Urinary bladder (tissue), 4 donors: ENCODE data around the gene PRAMEF1. TPM values are rescaled to one million over a fixed set of nuclear protein-coding genes. Genes with fewer than 3 reads are reported as not detected.
"Not testable (repeated sequence)": the region's sequence is repeated elsewhere in the genome, so short reads cannot be mapped to it uniquely, and the experiment has no call there.

Experiments
- DNase-seq: peaks from one replicate; pipeline ENCODE4 v3.0.0-alpha.2; 2015; ENCODE audit errors: extremely low spot score
- H3K27ac ChIP-seq: one replicate; pipeline ENCODE4 v1.5.1; 2013; ENCODE audit warnings: low read depth, mild to moderate bottlenecking, moderate library complexity
- H3K36me3 ChIP-seq: one replicate; pipeline ENCODE4 v1.6.1; 2013; ENCODE audit warnings: mild to moderate bottlenecking, moderate library complexity; ENCODE audit not compliant: insufficient read depth
- H3K4me1 ChIP-seq: one replicate; pipeline ENCODE4 v1.6.1; 2013; ENCODE audit warnings: mild to moderate bottlenecking, moderate library complexity; ENCODE audit not compliant: insufficient read depth
- H3K4me3 ChIP-seq: one replicate; pipeline ENCODE4 v1.5.1; 2013; ENCODE audit warnings: low read depth, low read length
- WGBS: extraction: QIAGEN DNeasy Blood & Tissue Kit; methylation state at CpG from one replicate; pipeline ENCODE4 v1.1.7; 2013; 5-methylcytosine and 5-hydroxymethylcytosine counted together
- polyA plus RNA-seq: library from polyadenylated mRNA; stranded (reverse); fragments of 200-250 nt; gene quantifications from one replicate; pipeline ENCODE4 v1.2.3, GENCODE V29; 2013
- total RNA-seq: library from RNA; depleted of rRNA; stranded (reverse); fragments of >200 nt; gene quantifications from one replicate; pipeline ENCODE4 v1.2.3, GENCODE V29; 2014
- donor health status: healthy with polysubstance abuse.
- donor health status: healthy.

The PRAMEF1 gene, protein sequence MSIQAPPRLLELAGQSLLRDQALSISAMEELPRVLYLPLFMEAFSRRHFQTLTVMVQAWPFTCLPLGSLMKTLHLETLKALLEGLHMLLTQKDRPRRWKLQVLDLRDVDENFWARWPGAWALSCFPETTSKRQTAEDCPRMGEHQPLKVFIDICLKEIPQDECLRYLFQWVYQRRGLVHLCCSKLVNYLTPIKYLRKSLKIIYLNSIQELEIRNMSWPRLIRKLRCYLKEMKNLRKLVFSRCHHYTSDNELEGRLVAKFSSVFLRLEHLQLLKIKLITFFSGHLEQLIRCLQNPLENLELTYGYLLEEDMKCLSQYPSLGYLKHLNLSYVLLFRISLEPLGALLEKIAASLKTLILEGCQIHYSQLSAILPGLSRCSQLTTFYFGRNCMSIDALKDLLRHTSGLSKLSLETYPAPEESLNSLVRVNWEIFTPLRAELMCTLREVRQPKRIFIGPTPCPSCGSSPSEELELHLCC
- not detected for total RNA-seq
- polyA plus RNA-seq = not detected

DNA sequence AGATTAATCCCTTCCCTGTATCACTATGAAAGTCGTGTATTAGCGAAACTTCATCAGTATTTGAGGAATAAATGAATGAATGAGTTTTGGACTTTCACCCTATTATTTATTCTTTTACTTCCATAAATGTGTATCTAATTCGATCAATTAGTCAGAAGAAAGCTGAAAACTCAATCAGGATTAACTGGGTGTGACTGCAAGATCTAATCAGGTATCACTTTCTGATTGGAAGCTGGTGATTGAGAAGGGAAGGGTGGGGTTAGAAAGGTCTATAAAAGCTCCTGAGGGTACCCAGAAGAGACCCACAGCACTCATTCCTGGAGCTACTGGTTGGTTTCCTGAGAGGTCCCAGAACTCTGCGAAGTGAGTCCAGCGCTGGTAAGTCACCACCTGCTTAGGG, at the start of gene PRAMEF1:
Gene PRAMEF1, plus strand, starts transcription at position 301 of the 400 bp plus-strand sequence. CDS start 1,831 bp downstream, outside the sequence.
- 68% methylated on average over 5 of the region's 5 CpGs for WGBS
- H3K27ac ChIP-seq, H3K4me3 ChIP-seq, H3K4me1 ChIP-seq, H3K36me3 ChIP-seq, DNase-seq: not testable (repeated sequence)

DNA sequence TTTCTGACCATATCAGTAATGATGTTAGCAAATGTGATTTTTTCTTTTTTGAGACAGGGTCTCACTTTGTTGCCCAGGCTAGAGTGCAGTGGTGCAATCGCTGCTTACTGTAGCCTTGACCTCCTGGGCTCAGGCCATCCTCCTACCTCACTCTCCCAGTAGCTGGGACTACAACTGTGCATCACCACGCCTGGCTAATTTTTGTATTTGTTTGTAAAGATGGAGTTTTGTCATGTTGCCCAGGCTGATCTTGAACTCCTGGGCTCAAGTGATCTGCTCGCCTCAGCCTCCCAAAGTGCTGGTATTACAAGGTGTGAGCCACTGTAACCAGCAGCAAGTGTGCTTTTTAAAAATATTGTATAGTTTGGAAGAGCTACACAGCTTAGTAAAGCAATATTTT, 49.3 kb upstream of the PRAMEF1 start:
- no peak overlapping the region for H3K27ac ChIP-seq
- 81% methylated on average over 3 of the region's 3 CpGs for WGBS
- no peaks in the 10 kb centered on the region for H3K36me3 ChIP-seq
- H3K4me3 ChIP-seq = no peak overlapping the region
- no peaks in the 10 kb centered on the region for H3K4me1 ChIP-seq
- no peak for DNase-seq

DNA sequence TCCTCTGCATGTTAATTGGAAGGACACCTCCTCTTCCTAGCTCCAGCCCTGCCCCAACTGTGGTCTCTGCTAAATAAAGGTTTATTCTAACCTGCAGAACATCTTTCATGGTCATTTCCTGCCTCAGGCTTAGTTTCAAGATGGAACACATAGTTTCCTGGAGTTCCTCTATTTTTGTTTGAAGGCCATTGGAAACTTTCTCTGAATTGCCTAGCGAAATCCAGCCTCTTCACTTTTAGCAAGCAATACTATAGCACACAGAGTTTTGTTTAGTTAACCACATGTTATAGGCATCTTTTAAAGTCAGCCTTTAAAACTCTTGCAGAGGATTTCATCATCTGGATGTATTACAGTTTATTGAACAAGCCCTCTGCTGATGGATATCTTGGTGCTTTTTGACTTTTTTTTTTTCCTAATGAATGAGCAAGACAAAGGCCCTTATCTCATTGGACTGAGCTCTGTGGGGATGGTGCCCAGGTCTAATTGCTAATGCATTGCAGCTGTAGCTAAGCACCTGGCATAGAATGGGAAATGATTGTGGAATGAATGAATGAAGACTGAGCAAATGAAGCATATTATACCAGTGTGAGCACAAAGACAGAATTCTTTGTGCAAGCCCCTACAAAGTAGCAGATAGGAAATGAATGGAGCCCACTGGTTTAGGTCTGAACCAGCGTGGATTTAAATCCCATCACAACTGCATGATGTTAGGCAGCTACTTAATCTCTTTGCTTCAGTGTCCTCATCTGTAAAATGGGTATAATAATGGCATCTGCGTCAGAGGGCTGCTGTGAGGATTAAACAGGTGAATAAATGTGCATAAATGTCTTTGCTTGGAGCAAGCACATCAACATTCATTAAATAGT, 45.8 kb upstream of the PRAMEF1 start:
- no peak overlapping the region for H3K4me3 ChIP-seq
- H3K4me1 ChIP-seq = no peaks in the 10 kb centered on the region
- WGBS = 66% methylated on average over 3 of the region's 3 CpGs
- H3K27ac ChIP-seq = no peak overlapping the region
- no peaks in the 10 kb centered on the region for H3K36me3 ChIP-seq
- DNase-seq = no peak

DNA sequence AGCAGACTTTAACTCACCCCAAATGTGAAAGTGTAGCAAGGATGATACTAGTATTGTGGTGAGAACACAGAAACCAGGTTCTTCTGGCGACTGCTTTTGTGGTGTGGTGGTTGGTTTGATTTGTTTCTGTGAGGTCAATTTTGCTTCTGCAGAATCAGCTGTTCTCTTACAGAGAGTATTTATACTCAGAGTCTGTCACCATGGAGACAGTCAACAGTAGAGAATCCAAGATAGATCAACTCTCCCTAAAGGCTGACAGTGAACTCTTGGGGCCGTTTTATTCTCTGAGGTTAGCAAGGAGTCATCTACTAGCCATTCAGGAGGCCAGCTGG, 45.2 kb upstream of the PRAMEF1 start, which contains the start of gene CFAP107:
Gene CFAP107, plus strand, starts transcription at position 209 of the 332 bp plus-strand sequence. CDS start 231 bp downstream, outside the sequence.
- no peak for DNase-seq
- H3K4me3 ChIP-seq = no peak within 1 kb of the TSS
- H3K27ac ChIP-seq = no peak within 1 kb of the TSS
- H3K36me3 ChIP-seq = no peaks in the 10 kb centered on the region
- WGBS = 24% methylated on average over 2 of the region's 2 CpGs
- H3K4me1 ChIP-seq = no peaks in the 10 kb centered on the region

DNA sequence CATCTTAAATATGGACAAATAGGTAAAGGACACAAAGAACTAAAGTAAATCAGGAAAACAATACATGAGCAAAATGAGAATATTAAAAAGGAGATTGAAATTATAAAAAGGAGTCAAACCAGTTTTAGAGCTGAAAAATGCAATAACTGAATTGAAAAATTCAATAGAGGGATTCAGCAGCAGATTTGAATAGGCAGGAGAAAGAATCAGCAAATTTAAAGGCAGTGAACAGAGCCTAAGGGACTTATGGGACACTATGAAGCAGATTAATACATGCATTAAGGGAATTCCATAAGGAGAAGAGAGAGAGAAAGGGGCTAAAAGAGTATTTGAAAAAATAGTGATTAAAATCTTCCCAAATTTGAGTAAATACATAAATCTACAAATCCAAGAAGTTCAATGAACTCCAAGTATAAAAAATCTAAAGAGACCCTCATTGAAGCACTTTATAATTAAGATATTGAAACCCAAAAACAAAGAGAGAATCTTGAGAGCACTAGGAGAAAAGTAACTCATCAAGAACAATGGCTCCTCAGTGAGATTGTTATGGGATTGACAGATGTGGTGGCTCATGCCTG, 42.3 kb upstream of the PRAMEF1 start:
- no peak for DNase-seq

DNA sequence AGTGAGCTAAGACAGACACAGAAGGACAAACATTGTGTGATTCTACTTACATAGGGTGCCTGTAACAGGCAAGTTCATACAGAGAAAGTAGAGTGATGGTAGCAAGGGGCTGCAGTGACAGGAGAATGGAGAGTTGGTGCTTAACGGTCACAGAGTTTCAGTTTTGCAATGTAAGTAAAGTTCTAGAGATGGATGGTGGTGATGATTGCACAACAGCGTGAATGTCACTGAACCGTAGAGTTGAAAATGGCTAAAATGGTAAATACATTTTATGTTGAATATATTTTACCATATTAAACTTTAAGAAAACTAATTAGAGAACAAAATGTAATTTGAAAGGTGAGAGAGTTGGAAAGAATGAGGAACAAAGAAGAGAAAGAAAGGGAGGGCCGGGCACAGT, 36.5 kb upstream of the PRAMEF1 start:
- Histone ChIP-seq H3K27ac (no peak overlapping the region), H3K4me1 (no peaks in the 10 kb centered on the region), H3K36me3 (no peaks in the 10 kb centered on the region), H3K4me3 (no peak overlapping the region)
- no peak for DNase-seq
- 85% methylated on average over 4 of the region's 4 CpGs for WGBS

More for the DNA sequence above, 42.3 kb upstream of the PRAMEF1 start:
- Histone ChIP-seq H3K4me1 (no peaks in the 10 kb centered on the region), H3K4me3 (no peak overlapping the region), H3K36me3 (no peaks in the 10 kb centered on the region), H3K27ac (no peak overlapping the region)

DNA sequence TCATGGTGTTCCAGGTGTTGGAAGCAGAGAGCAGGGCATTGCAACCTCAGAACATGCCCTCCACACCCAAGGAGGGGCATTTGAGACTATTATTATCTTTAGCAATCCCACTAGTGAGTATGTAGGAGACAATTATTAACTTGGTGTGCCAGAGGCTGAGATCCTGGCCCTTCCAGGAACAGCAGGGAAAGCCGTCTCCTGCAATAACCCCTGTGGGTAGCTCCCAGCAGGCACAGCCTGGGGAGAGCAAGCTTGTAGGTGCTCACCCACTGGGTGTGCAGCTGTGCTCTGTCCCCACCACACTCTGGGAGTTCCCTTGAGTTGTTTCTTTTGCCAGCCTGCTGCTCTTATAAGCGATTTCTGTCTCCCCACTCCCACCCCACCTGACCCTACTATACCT, 34.9 kb upstream of the PRAMEF1 start:
- Histone ChIP-seq H3K36me3 (no peaks in the 10 kb centered on the region), H3K4me3 (no peak overlapping the region), H3K4me1 (no peaks in the 10 kb centered on the region), H3K27ac (no peak overlapping the region)
- DNase-seq = no peak
- 68% methylated on average over 2 of the region's 2 CpGs for WGBS

DNA sequence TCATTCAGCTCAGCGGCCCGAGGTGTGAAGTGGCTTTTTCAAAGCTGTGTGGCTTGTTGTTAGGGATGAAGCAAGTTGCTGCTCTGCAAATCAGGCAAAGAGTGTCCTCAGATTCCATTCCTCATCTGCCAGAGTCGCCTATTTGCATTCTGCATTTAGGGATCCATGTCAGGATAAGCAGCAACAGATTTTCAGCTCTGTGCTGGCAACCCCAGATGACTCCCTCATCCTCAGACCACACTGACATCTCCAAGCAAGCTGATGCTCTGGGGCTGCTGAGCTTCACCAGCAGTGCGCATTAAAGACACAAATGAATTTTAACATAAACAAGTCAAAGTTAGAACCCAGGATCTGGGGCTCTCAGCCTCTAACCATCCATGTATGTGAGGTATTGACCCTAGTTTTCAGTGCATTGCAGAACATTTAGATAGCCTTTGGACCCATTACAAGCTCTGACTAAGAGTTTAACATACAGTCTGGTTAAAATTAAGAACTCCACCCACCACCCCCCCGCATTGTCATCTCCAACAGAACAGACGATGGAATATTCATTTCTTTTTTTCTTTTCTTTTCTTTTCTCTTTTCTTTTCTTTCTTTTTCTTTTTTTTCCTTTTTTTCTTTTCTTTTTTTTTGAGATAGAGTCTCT, 34.3 kb upstream of the PRAMEF1 start:
- 67% methylated on average over 6 of the region's 6 CpGs for WGBS
- DNase-seq = no peak
- no peak overlapping the region for H3K4me3 ChIP-seq

DNA sequence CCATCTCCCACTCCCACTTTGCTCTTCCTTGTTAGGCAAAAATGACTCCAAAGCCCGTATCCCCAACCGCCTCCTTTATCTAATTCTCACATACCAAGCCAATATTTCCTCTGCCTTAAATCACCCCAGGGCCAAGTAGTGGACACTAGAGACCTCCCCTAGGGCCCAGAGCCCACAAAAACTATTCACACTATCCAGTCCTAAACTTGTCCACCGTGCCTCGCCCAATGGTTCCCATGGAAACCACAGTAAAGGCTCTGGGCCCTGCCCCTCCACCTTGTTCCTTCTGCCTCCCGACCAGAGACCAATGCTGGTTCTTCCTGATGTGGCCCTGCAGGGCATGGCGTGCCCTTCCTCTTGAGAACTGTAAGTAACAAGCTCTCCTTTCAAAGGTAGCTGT, 33.4 kb upstream of the PRAMEF1 start:
- H3K4me3 ChIP-seq = no peak overlapping the region
- no peak for DNase-seq
- H3K4me1 ChIP-seq = no peaks in the 10 kb centered on the region
- H3K27ac ChIP-seq = no peak overlapping the region
- 62% methylated on average over 6 of the region's 6 CpGs for WGBS
- H3K36me3 ChIP-seq = no peaks in the 10 kb centered on the region

More for the DNA sequence above, 34.3 kb upstream of the PRAMEF1 start:
- Histone ChIP-seq H3K36me3 (no peaks in the 10 kb centered on the region), H3K27ac (no peak overlapping the region), H3K4me1 (no peaks in the 10 kb centered on the region)

DNA sequence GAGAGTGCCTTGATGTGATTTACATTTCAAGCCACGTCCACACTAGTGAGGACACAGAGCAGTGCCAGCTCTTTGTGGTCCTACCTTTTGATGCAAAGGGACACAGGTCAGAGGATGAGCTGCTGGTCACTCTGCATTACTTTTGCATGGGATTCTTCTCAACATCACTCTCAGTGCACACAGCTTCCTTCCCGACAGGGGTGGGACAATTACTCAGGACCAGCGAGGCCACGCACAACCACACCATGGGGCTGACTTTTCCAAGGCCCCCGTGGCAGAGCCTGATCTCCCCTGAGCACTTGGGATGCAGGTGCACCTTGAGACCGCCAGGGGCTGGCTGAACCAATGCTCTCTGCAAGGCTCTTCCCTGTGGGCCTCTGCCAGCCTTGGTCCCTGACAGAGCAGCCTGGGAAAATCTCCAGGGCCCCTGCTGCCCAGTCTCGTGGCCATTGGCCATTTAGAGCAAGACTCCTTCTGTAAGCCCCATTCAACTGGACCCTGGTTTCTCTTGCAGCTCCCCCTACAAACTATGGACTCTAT, 30.9 kb upstream of the PRAMEF1 start:
- no peak for DNase-seq
- Histone ChIP-seq H3K4me1 (no peaks in the 10 kb centered on the region), H3K27ac (no peak overlapping the region), H3K36me3 (no peaks in the 10 kb centered on the region), H3K4me3 (no peak overlapping the region)
- WGBS = 65% methylated on average over 7 of the region's 7 CpGs

DNA sequence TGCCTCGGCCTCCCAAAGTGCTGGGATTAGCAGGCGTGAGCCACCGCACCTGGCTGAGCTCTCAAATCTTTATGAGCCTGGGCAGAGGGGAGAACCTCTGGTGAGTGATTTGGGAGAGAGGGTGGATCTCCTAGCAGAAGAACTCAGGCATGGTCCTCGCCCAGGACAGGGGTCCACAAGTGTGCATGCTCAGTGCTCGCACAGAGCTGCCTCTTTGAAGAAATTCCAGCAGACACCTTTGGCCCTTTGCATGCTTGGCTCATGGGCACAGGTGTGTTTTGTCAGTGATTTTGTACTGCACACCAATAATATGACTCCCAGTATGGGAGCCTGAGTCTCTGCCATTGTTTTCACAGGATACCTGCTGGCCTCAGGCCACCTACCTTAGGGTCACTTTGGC, 29.4 kb upstream of the PRAMEF1 start:
- no peaks in the 10 kb centered on the region for H3K36me3 ChIP-seq
- DNase-seq = no peak
- WGBS = 75% methylated on average over 5 of the region's 5 CpGs
- no peak overlapping the region for H3K27ac ChIP-seq
- H3K4me3 ChIP-seq = no peak overlapping the region
- no peaks in the 10 kb centered on the region for H3K4me1 ChIP-seq

DNA sequence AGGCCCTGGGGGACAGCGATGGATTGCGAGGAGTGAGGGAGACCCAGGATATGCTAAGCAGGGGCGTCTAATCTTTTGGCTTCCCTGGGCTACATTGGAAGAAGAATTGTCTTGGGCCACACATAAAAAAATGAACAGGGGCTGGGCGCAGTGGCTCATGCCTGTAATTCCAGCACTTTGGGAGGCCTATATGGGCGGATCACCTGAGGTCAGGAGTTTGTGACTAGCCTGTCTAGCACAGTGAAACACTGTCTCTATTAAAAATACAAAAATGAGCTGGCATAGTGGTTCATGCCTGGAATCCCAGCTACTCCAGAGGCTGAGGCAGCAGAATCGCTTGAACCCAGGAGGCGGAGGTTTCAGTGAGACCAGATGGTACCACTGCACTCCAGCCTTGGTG, 28.4 kb upstream of the PRAMEF1 start:
- Histone ChIP-seq H3K4me3 (no peak overlapping the region), H3K36me3 (no peaks in the 10 kb centered on the region), H3K4me1 (no peaks in the 10 kb centered on the region), H3K27ac (no peak overlapping the region)
- 77% methylated on average over 7 of the region's 7 CpGs for WGBS
- no peak for DNase-seq

DNA sequence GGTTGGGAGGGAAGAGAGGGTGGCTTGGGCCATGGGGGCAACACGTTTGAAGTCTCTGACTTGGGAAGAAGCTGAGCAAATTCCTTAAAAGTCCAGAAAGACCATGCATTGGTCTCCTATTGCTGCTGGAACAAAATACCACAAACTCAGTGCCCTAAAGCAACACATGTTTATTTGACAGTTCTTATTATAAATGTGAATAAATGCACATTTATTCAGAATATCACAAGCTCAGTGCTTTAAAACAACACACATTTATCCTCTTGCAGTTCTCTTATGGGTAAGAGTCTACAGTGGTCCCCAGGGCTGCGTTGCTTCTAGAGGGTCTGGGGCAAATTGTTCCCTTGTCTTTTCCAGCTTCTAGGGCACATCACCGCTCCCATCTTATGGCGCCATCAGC, 27.7 kb upstream of the PRAMEF1 start:
- H3K36me3 ChIP-seq = no peaks in the 10 kb centered on the region
- no peak overlapping the region for H3K27ac ChIP-seq
- no peak overlapping the region for H3K4me3 ChIP-seq
- WGBS = 76% methylated on average over 4 of the region's 4 CpGs
- H3K4me1 ChIP-seq = no peaks in the 10 kb centered on the region
- DNase-seq = no peak
